ENCODE measurements around the gene ZBTB42. TPM values are rescaled to one million over a fixed set of nuclear protein-coding genes. Genes with fewer than 3 reads are reported as not detected.

Gene ZBTB42
- total RNA-seq, 2 donors from 2014 or later = 8.5 to 9.0 TPM

DNA sequence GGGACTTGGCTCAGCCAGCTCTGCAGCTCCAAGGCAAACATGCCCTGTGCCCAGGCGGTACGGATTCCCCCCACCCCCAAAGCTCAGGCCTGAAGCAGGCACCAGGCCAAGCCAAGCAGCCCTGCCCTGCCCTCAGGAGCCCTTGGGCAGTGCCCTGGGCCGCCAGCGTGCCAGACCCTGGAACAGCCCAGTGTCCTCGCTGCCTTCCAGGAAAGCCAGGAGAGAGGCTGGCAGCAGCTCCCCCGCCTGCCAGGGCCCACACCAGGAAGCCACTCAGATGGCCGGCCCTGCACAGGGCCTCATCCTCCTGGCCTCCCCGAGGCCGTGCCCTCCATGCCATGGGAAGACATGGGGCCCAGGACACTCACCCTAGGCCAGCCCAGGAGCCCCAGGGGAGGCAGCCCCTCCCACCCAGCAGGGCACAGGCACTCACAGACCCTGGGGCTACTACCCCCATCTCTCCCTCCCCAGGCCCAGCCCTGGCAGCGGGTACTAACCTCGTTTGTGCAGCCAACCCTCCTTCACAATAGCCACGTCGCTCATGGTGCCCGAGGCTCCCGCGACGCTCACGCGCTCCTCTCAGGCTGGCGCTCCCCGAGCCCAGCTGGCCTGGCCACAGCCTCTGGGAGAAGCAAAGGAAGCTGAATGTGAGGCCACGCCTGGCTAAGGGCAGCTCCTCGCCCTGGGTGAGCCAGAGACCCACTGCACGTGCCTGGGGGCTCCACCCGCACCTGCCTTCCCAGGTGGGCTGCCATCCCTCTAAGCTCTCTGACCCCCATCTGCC, 8.6 kb upstream of the ZBTB42 start:
- H3K4me1 ChIP-seq = peaks cover 0 to 58% of the 10 kb centered on the region in 2 donors
- H3K27ac ChIP-seq = no peak overlapping the region
- TF ChIP-seq, protein P1, sequence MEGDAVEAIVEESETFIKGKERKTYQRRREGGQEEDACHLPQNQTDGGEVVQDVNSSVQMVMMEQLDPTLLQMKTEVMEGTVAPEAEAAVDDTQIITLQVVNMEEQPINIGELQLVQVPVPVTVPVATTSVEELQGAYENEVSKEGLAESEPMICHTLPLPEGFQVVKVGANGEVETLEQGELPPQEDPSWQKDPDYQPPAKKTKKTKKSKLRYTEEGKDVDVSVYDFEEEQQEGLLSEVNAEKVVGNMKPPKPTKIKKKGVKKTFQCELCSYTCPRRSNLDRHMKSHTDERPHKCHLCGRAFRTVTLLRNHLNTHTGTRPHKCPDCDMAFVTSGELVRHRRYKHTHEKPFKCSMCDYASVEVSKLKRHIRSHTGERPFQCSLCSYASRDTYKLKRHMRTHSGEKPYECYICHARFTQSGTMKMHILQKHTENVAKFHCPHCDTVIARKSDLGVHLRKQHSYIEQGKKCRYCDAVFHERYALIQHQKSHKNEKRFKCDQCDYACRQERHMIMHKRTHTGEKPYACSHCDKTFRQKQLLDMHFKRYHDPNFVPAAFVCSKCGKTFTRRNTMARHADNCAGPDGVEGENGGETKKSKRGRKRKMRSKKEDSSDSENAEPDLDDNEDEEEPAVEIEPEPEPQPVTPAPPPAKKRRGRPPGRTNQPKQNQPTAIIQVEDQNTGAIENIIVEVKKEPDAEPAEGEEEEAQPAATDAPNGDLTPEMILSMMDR (IDR thresholded peaks at IDR 0.05) = no peak
- peaks cover 18% of the 10 kb centered on the region for H3K36me3 ChIP-seq
- H3K27me3 ChIP-seq = no peaks in the 10 kb centered on the region
- no peak overlapping the region for H3K4me3 ChIP-seq
- DNase-seq (ENCODE audit: low spot score) = no peak
- no peaks in the 10 kb centered on the region for H3K9me3 ChIP-seq

DNA sequence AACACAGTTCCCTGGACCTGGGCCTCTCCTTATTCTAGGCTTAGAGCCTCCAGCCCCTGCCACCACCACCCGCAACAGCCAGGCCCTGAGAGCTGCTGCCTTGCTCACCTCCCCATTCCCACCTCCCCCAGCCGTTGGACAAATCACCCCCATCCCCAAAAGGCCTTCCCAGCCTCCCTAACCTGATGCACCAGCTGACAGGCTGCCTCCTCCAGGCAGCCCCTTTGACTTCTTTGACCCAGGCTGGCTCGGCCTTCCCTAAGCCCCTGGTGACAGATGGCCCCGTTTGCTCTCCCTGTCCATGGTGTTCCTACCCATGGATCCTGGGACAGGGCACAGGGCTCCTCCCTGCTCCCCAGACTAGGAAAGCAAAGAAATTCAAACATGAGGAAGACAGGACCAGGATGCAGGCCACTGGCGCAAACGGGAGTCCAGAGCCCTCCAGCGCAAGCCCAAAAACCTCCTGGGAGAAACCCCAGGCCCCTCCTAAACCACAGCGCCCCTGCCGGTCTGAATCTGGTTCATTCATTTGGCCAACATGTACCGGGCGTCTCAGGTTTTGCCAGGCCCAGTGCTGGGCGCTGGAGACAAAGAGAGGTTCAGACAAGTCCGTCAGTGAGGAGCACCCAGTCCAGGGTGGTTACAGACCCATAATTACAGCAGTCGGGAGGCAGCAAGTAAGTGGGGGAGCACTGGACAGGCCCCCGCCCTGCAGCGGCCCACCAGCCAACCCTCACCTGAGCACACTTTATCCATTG, 7.8 kb upstream of the ZBTB42 start:
- peaks cover 0 to 59% of the 10 kb centered on the region in 2 donors for H3K4me1 ChIP-seq
- no peaks in the 10 kb centered on the region for H3K9me3 ChIP-seq
- no peak overlapping the region for H3K27ac ChIP-seq
- no peak for DNase-seq (ENCODE audit: low spot score)
- H3K4me3 ChIP-seq = no peak overlapping the region
- H3K36me3 ChIP-seq = peaks cover 18% of the 10 kb centered on the region
- TF ChIP-seq, protein P1 (IDR thresholded peaks at IDR 0.05) = no peak
- no peaks in the 10 kb centered on the region for H3K27me3 ChIP-seq

DNA sequence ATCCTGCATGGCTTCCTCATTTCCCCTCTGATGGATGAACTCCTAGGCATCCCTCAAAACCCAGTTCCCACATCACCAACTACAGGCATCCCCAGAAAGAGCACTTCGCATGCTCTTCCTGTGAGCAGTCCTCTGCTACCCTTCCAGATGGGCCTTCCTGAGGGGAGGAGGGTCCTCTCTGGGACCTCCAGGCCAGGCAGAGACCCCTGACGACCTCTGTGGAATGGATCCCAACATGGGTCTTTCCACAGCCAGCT, 7.3 kb upstream of the ZBTB42 start:
- H3K4me3 ChIP-seq = peak overlapping the region in 1 of 2 donors; percentile 88
- no peak overlapping the region for H3K27ac ChIP-seq
- no peaks in the 10 kb centered on the region for H3K9me3 ChIP-seq
- TF ChIP-seq, protein P1 (IDR thresholded peaks at IDR 0.05) = no peak
- H3K36me3 ChIP-seq = peaks cover 18% of the 10 kb centered on the region
- H3K4me1 ChIP-seq = peaks cover 0 to 61% of the 10 kb centered on the region in 2 donors
- no peak for DNase-seq (ENCODE audit: low spot score)
- no peaks in the 10 kb centered on the region for H3K27me3 ChIP-seq

DNA sequence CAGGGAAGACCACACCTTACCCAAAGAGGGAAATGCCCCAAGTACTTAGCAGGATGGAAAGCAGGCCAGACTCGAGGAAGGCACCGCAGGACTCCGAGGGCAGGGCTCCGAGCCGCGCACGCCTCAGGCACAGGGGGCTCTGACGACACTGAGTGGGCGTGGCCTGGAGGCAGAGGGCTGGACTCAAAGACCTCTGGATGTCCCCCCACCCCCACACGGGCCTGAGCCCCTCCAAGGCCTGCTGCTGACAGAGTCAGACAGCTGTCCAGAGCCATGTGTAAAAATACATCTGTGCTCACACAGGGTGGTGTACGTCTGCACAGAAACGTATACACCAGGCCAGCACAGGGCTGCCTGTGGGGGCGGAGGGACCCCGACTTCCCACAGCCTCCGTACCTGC, 6.8 kb upstream of the ZBTB42 start:
- Histone ChIP-seq H3K9me3 (no peaks in the 10 kb centered on the region), H3K36me3 (peaks cover 18% of the 10 kb centered on the region), H3K27me3 (no peaks in the 10 kb centered on the region), H3K4me1 (peaks cover 0 to 61% of the 10 kb centered on the region in 2 donors), H3K4me3 (peak overlapping the region; percentile 79 to 88), H3K27ac (no peak overlapping the region)
- no peak for DNase-seq (ENCODE audit: low spot score)
- TF ChIP-seq, protein P1 (IDR thresholded peaks at IDR 0.05) = no peak

DNA sequence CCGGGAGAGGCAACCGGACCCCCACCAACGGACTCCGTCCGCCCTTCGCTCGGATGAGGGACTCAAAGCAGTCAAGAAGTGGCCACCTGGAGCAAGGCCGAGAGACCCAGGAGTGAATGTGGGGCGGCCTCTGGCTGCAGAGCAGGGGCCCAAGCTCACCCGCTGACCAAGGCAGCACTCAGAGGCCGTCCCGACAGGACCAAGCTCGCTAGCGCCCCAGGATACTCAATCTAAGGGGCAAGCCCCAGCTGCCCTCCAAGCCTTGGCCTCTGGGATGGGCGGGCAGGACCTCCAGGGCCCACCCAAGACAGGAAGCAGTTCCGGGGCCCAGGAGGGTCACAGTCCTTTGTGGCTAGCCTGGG, 6.3 kb upstream of the ZBTB42 start:
- TF ChIP-seq, protein P1 (IDR thresholded peaks at IDR 0.05) = peak in 1 of 2 donors; percentile 40
- Histone ChIP-seq H3K4me3 (peak overlapping the region; percentile 79 to 88), H3K9me3 (no peaks in the 10 kb centered on the region), H3K36me3 (peaks cover 18% of the 10 kb centered on the region), H3K27ac (peak overlapping the region; percentile 62 to 63), H3K4me1 (peaks cover 0 to 65% of the 10 kb centered on the region in 2 donors), H3K27me3 (no peaks in the 10 kb centered on the region)
- DNase-seq (ENCODE audit: low spot score) = no peak
